HepG2 (cell line): Measurements from ENCODE around the gene EPB41L2. TPM values are rescaled to one million over a fixed set of nuclear protein-coding genes. Genes with fewer than 3 reads are reported as not detected.

Experiments
- AHR ChIP-seq: IDR thresholded peaks from 2 replicates; pipeline ENCODE4 v1.6.1; 2018; ENCODE audit warnings: missing genetic modification reagents, missing compliant biosample characterization
- FOXM1 ChIP-seq: sonication (generic); formaldehyde crosslinking; IDR thresholded peaks from 2 replicates; pipeline ENCODE4 v1.5.0; 2020; ENCODE audit warnings: missing genetic modification reagents
- HMG20A ChIP-seq: IDR thresholded peaks from 2 replicates; pipeline ENCODE4 v1.6.1; 2016; ENCODE audit warnings: borderline replicate concordance
- IKZF4 ChIP-seq: sonication (generic); formaldehyde crosslinking; IDR thresholded peaks from 2 replicates; pipeline ENCODE4 v1.5.1; 2020; ENCODE audit warnings: borderline replicate concordance, mild to moderate bottlenecking, low read depth, missing genetic modification reagents; ENCODE audit errors: not compliant biosample characterization
- JUNB ChIP-seq: sonication (generic); formaldehyde crosslinking; IDR thresholded peaks from 2 replicates; pipeline ENCODE4 v1.8.0; 2022; ENCODE audit warnings: missing genetic modification reagents, mild to moderate bottlenecking, borderline replicate concordance
- KAT7 ChIP-seq: IDR thresholded peaks from 2 replicates; pipeline ENCODE4 v1.6.1; 2018; ENCODE audit warnings: borderline replicate concordance, missing compliant biosample characterization
- LCORL ChIP-seq, 2 experiments: fragments of 450-650 bp in 1 of 2; sonication (generic) in 1 of 2; formaldehyde crosslinking in 1 of 2; IDR thresholded peaks; 2 replicates each; pipeline versions ENCODE4 v1.5.0 to v1.6.1; 2017 to 2020; ENCODE audit warnings: antibody characterized with exemption in 1 of 2, missing genetic modification reagents in 1 of 2
- MEF2D ChIP-seq: sonication (generic); formaldehyde crosslinking; IDR thresholded peaks from 2 replicates; pipeline ENCODE4 v1.5.1; 2020; ENCODE audit warnings: mild to moderate bottlenecking, missing genetic modification reagents
- NFE2L2 ChIP-seq: fragments of 150-350 bp; IDR thresholded peaks from 2 replicates; pipeline ENCODE4 v1.6.1; 2014; ENCODE audit warnings: low read length
- RCOR2 ChIP-seq: IDR thresholded peaks from 2 replicates; pipeline ENCODE4 v1.6.1; 2016; ENCODE audit warnings: missing biosample characterization, missing genetic modification reagents
- RFX3 ChIP-seq: IDR thresholded peaks from 2 replicates; pipeline ENCODE4 v1.6.1; 2016; ENCODE audit warnings: missing biosample characterization, missing genetic modification reagents
- RNF2 ChIP-seq: fragments of 450-650 bp; conservative IDR thresholded peaks from 2 replicates; pipeline ENCODE4 v1.6.1; 2016; ENCODE audit warnings: low read depth
- ZBTB38 ChIP-seq: sonication (generic); formaldehyde crosslinking; IDR thresholded peaks from 2 replicates; pipeline ENCODE4 v1.5.1; 2020; ENCODE audit warnings: mild to moderate bottlenecking, missing genetic modification reagents
- ZBTB7A ChIP-seq: sonication (generic); formaldehyde crosslinking; IDR thresholded peaks from 2 replicates; pipeline ENCODE4 v1.8.0; 2022; ENCODE audit warnings: mild to moderate bottlenecking, missing genetic modification reagents
- ZNF253 ChIP-seq: sonication (generic); formaldehyde crosslinking; IDR thresholded peaks from 2 replicates; pipeline ENCODE4 v1.8.0; 2022; ENCODE audit warnings: mild to moderate bottlenecking, missing genetic modification reagents, borderline replicate concordance
- ZNF432 ChIP-seq: sonication (generic); formaldehyde crosslinking; IDR thresholded peaks from 2 replicates; pipeline ENCODE4 v1.5.0; 2020; ENCODE audit warnings: missing genetic modification reagents, mild to moderate bottlenecking, borderline replicate concordance
- ZNF530 ChIP-seq: sonication (generic); formaldehyde crosslinking; IDR thresholded peaks from 2 replicates; pipeline ENCODE4 v1.5.0; 2020; ENCODE audit warnings: low read depth, mild to moderate bottlenecking, missing genetic modification reagents
- ZNF749 ChIP-seq: sonication (generic); formaldehyde crosslinking; IDR thresholded peaks from 2 replicates; pipeline ENCODE4 v1.8.0; 2022; ENCODE audit warnings: mild to moderate bottlenecking, missing genetic modification reagents, moderate library complexity, borderline replicate concordance
- polyA plus RNA-seq, 8 experiments: library from polyadenylated mRNA; depleted of rRNA in 3 of 8; stranded (reverse) in 7 of 8; unstranded in 1 of 8; fragments of >200 nt; fragmentation: Illumina TruSeq in 4 of 8; extraction: Trizol in 4 of 8; gene quantifications; 2 replicates each; pipeline versions ENCODE4 v1.2.1 to v1.2.3, GENCODE V29; 2011 to 2016; ENCODE audit warnings: low read depth in 4 of 8, missing spikeins in 1 of 8, mixed read lengths in 1 of 8; ENCODE audit not compliant: insufficient read depth in 1 of 8
- total RNA-seq, 5 experiments: library from RNA; depleted of rRNA; stranded (reverse); fragments of >200 nt; fragmentation: Illumina TruSeq; extraction: Trizol; gene quantifications; 2 replicates each; pipeline ENCODE4 v1.2.3, GENCODE V29; 2016; ENCODE audit warnings: low read depth in 1 of 5
- TF ChIP-seq, protein P1 (sequence below): sonication (generic); formaldehyde crosslinking; IDR thresholded peaks from 2 replicates; pipeline ENCODE4 v1.4.0; 2020; ENCODE audit warnings: missing genetic modification reagents
- TF ChIP-seq, protein P2 (sequence below): sonication (generic); formaldehyde crosslinking; IDR thresholded peaks from 2 replicates; pipeline ENCODE4 v1.5.1; 2020; ENCODE audit warnings: mild to moderate bottlenecking, missing genetic modification reagents, borderline replicate concordance
- TF ChIP-seq, protein P3 (sequence below): sonication (generic); formaldehyde crosslinking; IDR thresholded peaks from 2 replicates; pipeline ENCODE4 v1.9.0; 2021; ENCODE audit warnings: missing genetic modification reagents, borderline replicate concordance
- TF ChIP-seq, protein P4 (sequence below): sonication (generic); formaldehyde crosslinking; IDR thresholded peaks from 2 replicates; pipeline ENCODE4 v1.4.0; 2020; ENCODE audit warnings: mild to moderate bottlenecking, low read depth, missing genetic modification reagents
- TF ChIP-seq, protein P5 (sequence below): sonication (generic); formaldehyde crosslinking; IDR thresholded peaks from 2 replicates; pipeline ENCODE4 v1.8.0; 2022; ENCODE audit warnings: mild to moderate bottlenecking, missing genetic modification reagents, moderate library complexity

The EPB41L2 gene
- total and polyA plus RNA-seq, 2 of the 13 experiments (the other 11 are each of a cell fraction or from before 2014, with no cell fraction given), result 41.7 to 56.4 TPM

DNA sequence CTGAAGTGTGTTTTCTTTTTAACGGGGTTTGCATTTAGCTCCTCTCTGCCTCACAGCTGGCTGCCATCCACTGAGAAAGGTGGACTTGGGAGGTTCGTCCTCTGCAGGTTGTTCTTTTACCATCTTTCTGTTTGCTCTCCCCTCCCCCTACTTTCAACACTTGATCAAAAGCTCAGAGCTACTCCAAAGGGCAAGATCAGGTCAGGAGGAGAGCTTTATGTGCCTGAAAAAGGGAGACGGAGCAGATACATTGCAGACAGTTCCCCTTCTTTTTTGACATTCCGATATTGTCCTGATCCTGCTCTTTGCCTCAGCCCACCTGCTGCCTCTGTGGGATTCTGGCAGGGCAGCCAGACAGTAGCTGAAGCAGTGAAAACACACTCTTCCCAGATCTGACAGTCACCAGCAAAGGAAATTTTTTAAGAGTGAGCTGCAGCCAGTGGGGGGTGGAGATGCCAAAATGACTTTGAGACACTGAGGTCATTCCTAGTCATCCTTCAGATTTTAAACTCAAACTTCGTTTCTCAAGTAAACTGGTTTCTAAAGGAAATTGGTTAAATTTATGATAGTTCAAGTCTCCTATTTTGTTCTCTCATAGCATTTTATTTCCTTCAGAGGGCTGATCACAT is 209.4 kb downstream of the EPB41L2 start (continued):
- TF ChIP-seq, protein P1, sequence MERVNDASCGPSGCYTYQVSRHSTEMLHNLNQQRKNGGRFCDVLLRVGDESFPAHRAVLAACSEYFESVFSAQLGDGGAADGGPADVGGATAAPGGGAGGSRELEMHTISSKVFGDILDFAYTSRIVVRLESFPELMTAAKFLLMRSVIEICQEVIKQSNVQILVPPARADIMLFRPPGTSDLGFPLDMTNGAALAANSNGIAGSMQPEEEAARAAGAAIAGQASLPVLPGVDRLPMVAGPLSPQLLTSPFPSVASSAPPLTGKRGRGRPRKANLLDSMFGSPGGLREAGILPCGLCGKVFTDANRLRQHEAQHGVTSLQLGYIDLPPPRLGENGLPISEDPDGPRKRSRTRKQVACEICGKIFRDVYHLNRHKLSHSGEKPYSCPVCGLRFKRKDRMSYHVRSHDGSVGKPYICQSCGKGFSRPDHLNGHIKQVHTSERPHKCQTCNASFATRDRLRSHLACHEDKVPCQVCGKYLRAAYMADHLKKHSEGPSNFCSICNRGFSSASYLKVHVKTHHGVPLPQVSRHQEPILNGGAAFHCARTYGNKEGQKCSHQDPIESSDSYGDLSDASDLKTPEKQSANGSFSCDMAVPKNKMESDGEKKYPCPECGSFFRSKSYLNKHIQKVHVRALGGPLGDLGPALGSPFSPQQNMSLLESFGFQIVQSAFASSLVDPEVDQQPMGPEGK (CRISPR knock-in tag), result peak; percentile 52; the same call in 1 of the 2 replicates
- peak; percentile 74; the same call in 1 of the 2 replicates for TF ChIP-seq RCOR2
- no peak for TF ChIP-seq ZNF253 (CRISPR knock-in tag)
- TF ChIP-seq NFE2L2, result no peak
- TF ChIP-seq RNF2, result no peak
- TF ChIP-seq KAT7 (CRISPR knock-in tag), result no peak
- TF ChIP-seq HMG20A (CRISPR knock-in tag), result peak; percentile 62; the same call in 1 of the 2 replicates
- TF ChIP-seq ZNF432 (CRISPR knock-in tag), result no peak
- TF ChIP-seq MEF2D, result peak; percentile 24; the same call in 1 of the 2 replicates
- TF ChIP-seq, protein P2, sequence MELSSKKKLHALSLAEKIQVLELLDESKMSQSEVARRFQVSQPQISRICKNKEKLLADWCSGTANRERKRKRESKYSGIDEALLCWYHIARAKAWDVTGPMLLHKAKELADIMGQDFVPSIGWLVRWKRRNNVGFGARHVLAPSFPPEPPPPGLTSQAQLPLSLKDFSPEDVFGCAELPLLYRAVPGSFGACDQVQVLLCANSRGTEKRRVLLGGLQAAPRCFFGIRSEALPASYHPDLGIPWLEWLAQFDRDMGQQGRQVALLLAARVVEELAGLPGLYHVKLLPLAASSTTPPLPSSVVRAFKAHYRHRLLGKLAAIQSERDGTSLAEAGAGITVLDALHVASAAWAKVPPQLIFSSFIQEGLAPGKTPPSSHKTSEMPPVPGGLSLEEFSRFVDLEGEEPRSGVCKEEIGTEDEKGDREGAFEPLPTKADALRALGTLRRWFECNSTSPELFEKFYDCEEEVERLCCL, result no peak
- TF ChIP-seq, protein P3, sequence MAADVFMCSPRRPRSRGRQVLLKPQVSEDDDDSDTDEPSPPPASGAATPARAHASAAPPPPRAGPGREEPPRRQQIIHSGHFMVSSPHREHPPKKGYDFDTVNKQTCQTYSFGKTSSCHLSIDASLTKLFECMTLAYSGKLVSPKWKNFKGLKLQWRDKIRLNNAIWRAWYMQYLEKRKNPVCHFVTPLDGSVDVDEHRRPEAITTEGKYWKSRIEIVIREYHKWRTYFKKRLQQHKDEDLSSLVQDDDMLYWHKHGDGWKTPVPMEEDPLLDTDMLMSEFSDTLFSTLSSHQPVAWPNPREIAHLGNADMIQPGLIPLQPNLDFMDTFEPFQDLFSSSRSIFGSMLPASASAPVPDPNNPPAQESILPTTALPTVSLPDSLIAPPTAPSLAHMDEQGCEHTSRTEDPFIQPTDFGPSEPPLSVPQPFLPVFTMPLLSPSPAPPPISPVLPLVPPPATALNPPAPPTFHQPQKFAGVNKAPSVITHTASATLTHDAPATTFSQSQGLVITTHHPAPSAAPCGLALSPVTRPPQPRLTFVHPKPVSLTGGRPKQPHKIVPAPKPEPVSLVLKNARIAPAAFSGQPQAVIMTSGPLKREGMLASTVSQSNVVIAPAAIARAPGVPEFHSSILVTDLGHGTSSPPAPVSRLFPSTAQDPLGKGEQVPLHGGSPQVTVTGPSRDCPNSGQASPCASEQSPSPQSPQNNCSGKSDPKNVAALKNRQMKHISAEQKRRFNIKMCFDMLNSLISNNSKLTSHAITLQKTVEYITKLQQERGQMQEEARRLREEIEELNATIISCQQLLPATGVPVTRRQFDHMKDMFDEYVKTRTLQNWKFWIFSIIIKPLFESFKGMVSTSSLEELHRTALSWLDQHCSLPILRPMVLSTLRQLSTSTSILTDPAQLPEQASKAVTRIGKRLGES, result no peak
- TF ChIP-seq FOXM1, result no peak
- TF ChIP-seq RFX3 (CRISPR knock-in tag), result no peak
- TF ChIP-seq JUNB (CRISPR knock-in tag), result no peak
- no peak for TF ChIP-seq AHR (CRISPR knock-in tag)
- no peak for TF ChIP-seq ZBTB38 (CRISPR knock-in tag)
- TF ChIP-seq, protein P4, sequence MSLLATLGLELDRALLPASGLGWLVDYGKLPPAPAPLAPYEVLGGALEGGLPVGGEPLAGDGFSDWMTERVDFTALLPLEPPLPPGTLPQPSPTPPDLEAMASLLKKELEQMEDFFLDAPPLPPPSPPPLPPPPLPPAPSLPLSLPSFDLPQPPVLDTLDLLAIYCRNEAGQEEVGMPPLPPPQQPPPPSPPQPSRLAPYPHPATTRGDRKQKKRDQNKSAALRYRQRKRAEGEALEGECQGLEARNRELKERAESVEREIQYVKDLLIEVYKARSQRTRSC (CRISPR knock-in tag), result no peak
- TF ChIP-seq, protein P5, sequence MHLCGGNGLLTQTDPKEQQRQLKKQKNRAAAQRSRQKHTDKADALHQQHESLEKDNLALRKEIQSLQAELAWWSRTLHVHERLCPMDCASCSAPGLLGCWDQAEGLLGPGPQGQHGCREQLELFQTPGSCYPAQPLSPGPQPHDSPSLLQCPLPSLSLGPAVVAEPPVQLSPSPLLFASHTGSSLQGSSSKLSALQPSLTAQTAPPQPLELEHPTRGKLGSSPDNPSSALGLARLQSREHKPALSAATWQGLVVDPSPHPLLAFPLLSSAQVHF (CRISPR knock-in tag), result no peak
- no peak for TF ChIP-seq ZBTB7A (CRISPR knock-in tag)
- TF ChIP-seq ZNF530 (CRISPR knock-in tag), result no peak
- TF ChIP-seq LCORL (IDR thresholded peaks at IDR 0.05), result 0 out of 2 replicates have a peak, but pooled peaks have one; percentile 16
- peak; percentile 83 for TF ChIP-seq LCORL (CRISPR knock-in tag; IDR thresholded peaks at IDR 0.05)
- no peak for TF ChIP-seq IKZF4 (CRISPR knock-in tag)
- no peak for TF ChIP-seq ZNF749 (CRISPR knock-in tag)
